Muscle of leg (tissue), 11 donors: ENCODE measurements around the gene REEP3. TPM values are rescaled to one million over a fixed set of nuclear protein-coding genes. Genes with fewer than 3 reads are reported as not detected.

Experiments used
- DNase-seq: peaks from one replicate; pipeline ENCODE4 v3.0.0; 2013
- H3K27ac ChIP-seq: one replicate; pipeline ENCODE4 v1.5.1; 2013; ENCODE audit warnings: mild to moderate bottlenecking, low read length, control low read depth
- H3K27me3 ChIP-seq: one replicate; pipeline ENCODE4 v1.6.1; 2013; ENCODE audit warnings: low read length; ENCODE audit not compliant: control insufficient read depth, insufficient read depth
- H3K36me3 ChIP-seq: one replicate; pipeline ENCODE4 v1.6.1; 2013; ENCODE audit warnings: low read length; ENCODE audit not compliant: control insufficient read depth, insufficient read depth
- H3K4me1 ChIP-seq: one replicate; pipeline ENCODE4 v1.6.1; 2013; ENCODE audit warnings: low read length; ENCODE audit not compliant: control insufficient read depth, insufficient read depth
- H3K4me3 ChIP-seq: one replicate; pipeline ENCODE4 v1.5.1; 2013; ENCODE audit warnings: low read length, control low read depth
- H3K9me3 ChIP-seq: replicated peaks from 2 replicates; pipeline ENCODE4 v1.6.1; 2013; ENCODE audit warnings: low read depth, low read length; ENCODE audit not compliant: control insufficient read depth
- WGBS: methylation state at CpG from one replicate; pipeline ENCODE4 v1.1.5; 2013; ENCODE audit warnings: missing lambda C conversion rate; ENCODE audit not compliant: insufficient coverage; 5-methylcytosine and 5-hydroxymethylcytosine counted together
- polyA plus RNA-seq, 8 donors: library from polyadenylated mRNA; unstranded; fragments of 120-200 nt; gene quantifications; one replicate each; pipeline versions ENCODE4 v1.2.1 to v1.2.3, GENCODE V29; 2013; ENCODE audit warnings: inconsistent platforms in 1 of 8, low replicate concordance in 1 of 8; ENCODE audit not compliant: insufficient read length in 8 of 8, insufficient read depth in 1 of 8
- total RNA-seq: library from RNA; stranded (reverse); fragments of 120-200 nt; gene quantifications from one replicate; pipeline ENCODE4 v1.2.4, GENCODE V29; 2013

The REEP3 gene
- total and polyA plus RNA-seq, 9 donors: 14.1 to 22.1 (median 15.3) TPM

DNA sequence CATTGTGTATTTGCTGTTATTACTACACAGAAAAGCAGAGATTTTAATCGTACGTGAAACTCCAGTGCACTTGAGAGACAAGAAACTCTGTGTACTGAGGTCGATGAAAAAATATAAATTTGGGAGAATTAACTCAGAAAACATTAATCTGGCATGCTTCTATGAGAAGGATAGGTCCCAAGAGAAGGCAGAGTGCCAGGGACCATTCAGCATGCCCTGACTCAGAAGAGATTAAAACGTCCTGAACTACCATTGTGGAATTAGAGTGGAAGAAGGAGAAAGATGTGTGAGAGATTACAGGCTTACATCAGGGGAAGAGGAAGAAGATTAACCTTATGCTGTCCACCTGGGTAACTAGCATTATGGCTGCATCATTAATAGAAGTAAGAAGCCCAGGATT, 72.4 kb downstream of the REEP3 start:
- DNase-seq: no peak
- Histone ChIP-seq H3K27me3 (no peaks in the 10 kb centered on the region), H3K4me3 (no peak overlapping the region), H3K27ac (no peak overlapping the region), H3K36me3 (peaks cover 5% of the 10 kb centered on the region), H3K9me3 (no peaks in the 10 kb centered on the region), H3K4me1 (no peaks in the 10 kb centered on the region)
- WGBS: 43% methylated on average over 1 of the region's 4 CpGs

DNA sequence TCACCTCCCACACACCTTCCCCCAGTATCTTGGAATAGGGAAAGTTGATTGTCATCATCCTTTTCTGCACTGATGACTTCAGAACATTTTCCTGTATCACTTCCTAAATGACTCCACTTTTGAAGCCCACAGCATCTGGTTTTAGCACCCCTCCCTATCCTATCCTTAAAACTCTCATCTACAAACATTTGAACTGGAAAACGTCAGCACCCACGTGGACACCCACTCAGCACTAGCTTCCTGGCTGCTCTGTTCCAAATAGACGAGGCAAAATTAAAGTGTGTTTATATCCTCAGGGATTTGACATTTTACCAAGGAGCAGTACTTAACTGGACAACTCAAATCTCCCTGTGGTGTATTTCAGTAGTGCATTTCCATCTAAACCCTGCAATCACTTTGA, 73.9 kb downstream of the REEP3 start:
- H3K4me3 ChIP-seq: no peak overlapping the region
- no CpG with 5 or more reads among the region's 3 CpGs for WGBS
- H3K4me1 ChIP-seq: no peaks in the 10 kb centered on the region
- no peaks in the 10 kb centered on the region for H3K9me3 ChIP-seq
- peak; percentile 39 for DNase-seq
- H3K27me3 ChIP-seq: no peaks in the 10 kb centered on the region
- H3K36me3 ChIP-seq: peaks cover 5% of the 10 kb centered on the region
- H3K27ac ChIP-seq: no peak overlapping the region

DNA sequence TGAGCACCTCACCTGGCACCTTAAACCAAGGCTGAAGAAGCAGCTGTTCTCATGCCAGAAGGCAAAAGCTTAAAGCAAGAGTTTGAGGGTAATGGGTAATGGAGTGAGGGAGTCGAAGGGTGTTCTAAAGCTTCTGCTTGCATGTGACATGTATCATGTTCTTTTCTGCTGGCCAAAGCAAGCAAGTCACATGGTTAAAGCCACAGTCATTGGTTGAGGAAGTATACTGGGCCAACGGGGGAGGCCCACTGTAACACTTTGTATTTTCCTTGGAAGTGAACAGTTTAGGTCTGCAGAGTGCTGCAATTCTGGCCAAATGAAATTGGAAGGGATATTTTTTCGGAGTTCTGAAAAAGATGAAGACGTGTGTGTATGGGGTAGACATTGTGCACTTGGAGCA, 75.7 kb downstream of the REEP3 start:
- 41% methylated on average over 4 of the region's 4 CpGs for WGBS
- Histone ChIP-seq H3K27ac (no peak overlapping the region), H3K4me3 (no peak overlapping the region), H3K9me3 (no peaks in the 10 kb centered on the region), H3K27me3 (no peaks in the 10 kb centered on the region), H3K4me1 (no peaks in the 10 kb centered on the region), H3K36me3 (peaks cover 5% of the 10 kb centered on the region)
- DNase-seq: peak; percentile 45

DNA sequence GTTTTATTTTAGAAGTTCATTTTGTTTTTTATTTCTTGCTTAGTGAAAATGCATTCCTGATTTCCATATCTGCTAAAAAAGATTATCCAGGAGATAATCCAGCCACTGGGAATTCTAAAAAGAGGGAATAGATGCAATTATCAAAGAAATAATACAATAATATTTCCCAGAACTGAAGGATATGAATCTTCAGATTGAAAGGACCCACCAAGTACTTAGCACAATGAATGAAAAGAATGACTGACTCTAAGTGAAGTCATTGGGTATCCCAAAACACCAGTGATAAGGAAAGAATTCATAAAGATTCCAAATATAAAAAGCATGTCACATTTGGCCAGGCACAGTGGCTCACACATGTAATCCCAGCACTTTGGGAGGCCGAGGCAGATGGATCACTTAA, 79.3 kb downstream of the REEP3 start:
- H3K9me3 ChIP-seq: no peaks in the 10 kb centered on the region
- H3K4me3 ChIP-seq: no peak overlapping the region
- no peak overlapping the region for H3K27ac ChIP-seq
- peaks cover 5% of the 10 kb centered on the region for H3K36me3 ChIP-seq
- no CpG with 5 or more reads among the region's 1 CpG for WGBS
- H3K4me1 ChIP-seq: no peaks in the 10 kb centered on the region
- no peak for DNase-seq
- no peaks in the 10 kb centered on the region for H3K27me3 ChIP-seq

DNA sequence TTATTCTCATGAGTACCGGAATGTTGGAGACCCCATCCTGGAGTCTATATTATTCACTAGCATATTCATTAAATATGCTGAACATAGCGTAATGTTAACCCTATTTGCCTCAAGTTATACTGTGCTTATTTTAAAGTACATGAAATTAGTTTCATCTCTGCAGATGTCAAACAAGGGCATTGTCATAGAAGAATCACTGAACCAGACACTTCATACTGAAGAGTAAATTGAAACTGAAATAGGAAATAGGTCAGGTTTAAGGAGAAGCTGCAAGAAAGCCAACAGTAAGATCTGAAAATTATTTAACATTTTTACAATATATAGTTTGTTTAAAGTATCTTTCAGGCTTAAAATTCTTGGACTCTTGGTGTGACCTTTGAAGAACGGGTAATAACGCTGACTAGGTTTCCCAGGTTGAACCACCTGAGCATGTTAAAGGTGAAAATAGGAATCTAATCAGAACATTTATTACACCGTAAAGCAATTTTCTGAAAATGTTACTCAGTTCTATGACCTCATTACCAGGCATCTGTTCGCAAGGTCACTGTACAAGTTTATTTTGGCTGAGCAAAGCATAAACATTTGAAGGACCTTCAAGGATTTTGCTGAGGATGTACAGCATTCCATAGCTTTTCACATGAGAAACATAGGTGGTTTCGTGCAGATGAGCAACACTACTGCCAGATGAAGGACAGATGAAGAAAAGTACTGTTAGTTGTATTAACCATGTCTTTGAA, 82.7 kb downstream of the REEP3 start:
- no peaks in the 10 kb centered on the region for H3K4me1 ChIP-seq
- H3K27ac ChIP-seq: no peak overlapping the region
- no peak for DNase-seq
- WGBS: 86% methylated on average over 2 of the region's 7 CpGs
- H3K9me3 ChIP-seq: no peaks in the 10 kb centered on the region
- H3K36me3 ChIP-seq: no peaks in the 10 kb centered on the region
- no peaks in the 10 kb centered on the region for H3K27me3 ChIP-seq
- H3K4me3 ChIP-seq: no peak overlapping the region

DNA sequence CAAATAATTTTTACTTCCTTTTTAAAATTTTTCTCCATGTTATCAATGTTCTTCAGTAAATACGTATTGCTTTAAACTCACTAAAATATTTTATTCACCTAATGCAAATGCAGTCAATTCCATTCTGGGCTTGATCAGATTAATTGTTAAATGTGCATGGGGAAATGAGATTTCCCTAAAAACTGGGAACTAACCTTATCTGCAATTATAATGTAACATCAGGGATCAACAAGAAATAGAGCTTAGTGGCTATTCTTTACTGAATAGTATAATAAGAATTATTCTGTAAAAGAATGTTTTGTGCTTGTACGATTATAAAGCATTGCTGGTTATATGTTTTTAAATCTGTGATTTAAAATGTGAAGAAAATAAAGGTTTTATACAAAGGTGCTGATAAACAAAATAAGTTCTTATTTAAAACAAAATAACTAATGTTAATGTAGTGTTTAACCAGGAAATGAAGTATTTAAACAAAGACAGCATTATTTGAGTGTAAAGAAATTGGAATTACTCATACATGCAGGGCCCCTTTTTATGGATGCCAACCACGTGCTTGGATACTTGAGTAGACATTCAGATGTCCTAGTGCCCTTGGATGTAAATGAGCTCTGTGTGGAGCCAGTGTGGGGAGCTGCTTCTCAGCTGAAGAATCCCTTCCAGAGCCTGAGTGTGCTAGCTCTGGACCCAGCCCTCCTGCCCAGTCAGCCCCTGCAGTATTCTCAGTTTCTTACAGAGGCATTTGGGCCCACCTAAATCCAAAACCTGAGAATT, 84.2 kb downstream of the REEP3 start:
- Histone ChIP-seq H3K27me3 (no peaks in the 10 kb centered on the region), H3K9me3 (no peaks in the 10 kb centered on the region), H3K4me3 (no peak overlapping the region), H3K27ac (no peak overlapping the region), H3K4me1 (no peaks in the 10 kb centered on the region), H3K36me3 (no peaks in the 10 kb centered on the region)
- peak; percentile 41 for DNase-seq
- no CpG with 5 or more reads among the region's 3 CpGs for WGBS

DNA sequence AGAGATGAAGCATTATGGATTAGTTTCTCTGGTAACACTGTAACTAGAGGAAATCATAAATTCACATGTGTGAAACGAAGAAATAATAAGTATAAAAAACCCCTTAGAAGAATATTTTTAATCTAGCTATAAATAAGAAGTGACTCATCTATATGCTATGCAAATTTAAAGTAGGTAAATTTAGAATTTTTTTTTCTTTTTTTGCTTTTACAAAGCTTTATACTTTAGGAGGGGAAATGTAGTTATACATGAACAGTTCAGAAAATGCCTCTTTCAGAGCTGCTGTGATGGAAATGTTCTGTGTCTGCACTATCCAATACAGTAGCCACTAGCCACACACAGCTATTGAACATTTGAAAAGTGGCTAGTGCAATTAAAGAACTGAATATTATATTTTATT, 87.3 kb downstream of the REEP3 start:
- Histone ChIP-seq H3K27ac (no peak overlapping the region), H3K4me3 (no peak overlapping the region), H3K4me1 (no peaks in the 10 kb centered on the region), H3K9me3 (no peaks in the 10 kb centered on the region), H3K27me3 (no peaks in the 10 kb centered on the region), H3K36me3 (peaks cover 3% of the 10 kb centered on the region)
- WGBS: no CpG with 5 or more reads among the region's 1 CpG
- DNase-seq: no peak

DNA sequence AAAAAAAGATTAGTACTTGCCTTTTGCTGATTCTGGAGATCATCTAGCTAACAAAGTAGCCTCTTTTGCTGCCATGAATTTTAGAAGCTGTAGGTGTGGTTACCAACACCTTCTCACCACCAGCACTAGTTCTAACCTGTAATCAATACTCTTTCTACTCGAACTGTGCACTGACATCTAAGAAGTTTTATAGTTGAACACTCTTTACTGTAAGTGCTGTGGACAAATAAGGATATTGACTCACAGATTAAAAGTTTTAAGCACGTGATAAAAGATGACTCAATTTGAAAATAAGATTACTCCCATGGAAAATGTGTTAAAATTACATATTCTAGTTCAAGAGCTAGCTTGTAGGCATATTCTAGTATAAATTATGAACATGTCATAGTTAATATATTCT, 89.9 kb downstream of the REEP3 start:
- H3K27me3 ChIP-seq: no peaks in the 10 kb centered on the region
- H3K9me3 ChIP-seq: no peaks in the 10 kb centered on the region
- H3K36me3 ChIP-seq: peaks cover 3% of the 10 kb centered on the region
- WGBS: no CpG with 5 or more reads among the region's 2 CpGs
- no peak overlapping the region for H3K27ac ChIP-seq
- no peak for DNase-seq
- H3K4me3 ChIP-seq: no peak overlapping the region
- H3K4me1 ChIP-seq: peaks cover 5% of the 10 kb centered on the region

DNA sequence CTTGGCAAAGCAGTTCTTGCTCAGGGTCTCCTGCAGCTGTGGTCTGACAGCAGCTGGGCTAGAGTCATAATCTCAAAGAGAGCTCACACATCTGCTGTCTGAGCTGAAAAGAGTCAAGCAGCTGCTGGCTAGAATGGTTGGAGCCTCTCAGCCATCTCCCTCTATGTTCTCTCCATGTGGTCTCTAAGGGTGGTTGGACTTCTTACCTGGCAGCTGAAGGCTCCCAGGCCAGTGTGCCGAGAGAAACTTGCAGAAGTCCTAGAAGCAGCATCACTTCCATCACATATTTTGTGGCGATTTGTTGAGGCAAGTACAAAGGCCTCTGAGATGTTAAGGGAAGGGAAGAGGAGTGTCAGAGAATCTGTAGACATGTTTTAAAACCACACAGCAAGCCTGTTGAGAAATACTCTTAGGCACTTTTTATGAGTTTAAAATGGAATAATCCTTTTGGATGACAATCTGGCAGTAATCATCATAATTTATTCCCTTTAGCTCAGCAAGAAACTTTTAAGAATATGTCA, 93.2 kb downstream of the REEP3 start:
- Histone ChIP-seq H3K27ac (peak overlapping the region; percentile 84), H3K27me3 (no peaks in the 10 kb centered on the region), H3K9me3 (no peaks in the 10 kb centered on the region), H3K4me1 (peaks cover 5% of the 10 kb centered on the region), H3K4me3 (no peak overlapping the region), H3K36me3 (peaks cover 3% of the 10 kb centered on the region)
- DNase-seq: peak; percentile 91
- no CpG with 5 or more reads among the region's 2 CpGs for WGBS

DNA sequence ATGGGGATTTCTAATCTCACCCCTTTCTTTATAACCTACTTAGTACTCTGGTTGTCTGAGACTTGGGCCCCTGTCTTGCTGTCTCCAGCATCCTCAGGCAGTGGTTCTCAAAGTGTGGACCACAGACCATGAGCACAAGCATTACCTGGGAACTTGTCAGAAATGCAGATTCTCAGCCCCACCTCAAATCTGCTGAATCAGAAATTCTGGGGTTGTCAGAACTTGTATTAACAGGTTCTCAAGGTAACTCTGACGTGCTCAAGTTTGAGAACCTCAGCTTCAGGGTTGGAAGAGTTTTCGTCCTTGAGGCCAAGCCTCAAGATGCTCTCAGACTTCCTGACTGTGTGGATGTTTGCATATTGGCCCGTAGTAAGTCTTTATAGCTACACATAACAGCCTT, 97.4 kb downstream of the REEP3 start:
- H3K36me3 ChIP-seq: no peaks in the 10 kb centered on the region
- WGBS: 95% methylated on average over 2 of the region's 3 CpGs
- peaks cover 5% of the 10 kb centered on the region for H3K4me1 ChIP-seq
- H3K9me3 ChIP-seq: no peaks in the 10 kb centered on the region
- H3K27ac ChIP-seq: no peak overlapping the region
- H3K27me3 ChIP-seq: no peaks in the 10 kb centered on the region
- no peak overlapping the region for H3K4me3 ChIP-seq
- no peak for DNase-seq
